Anterior cingulate cortex (tissue), 58 donors: ENCODE measurements around the gene ATP7B.
"Not testable (repeated sequence)": the region's sequence is repeated elsewhere in the genome, so short reads cannot be mapped to it uniquely, and the experiment has no call there.

Source experiments
- DNase-seq, 58 donors: peaks; one replicate each; lab custom pipeline; 2025; lab: John Stamatoyannopoulos, UW

ATP7B gene

GRCh38 chr13:51924756-51925544, 86.3 kb downstream of the ATP7B start:
- no peak for DNase-seq

- no peak for DNase-seq
These were observed 87.2 kb downstream of the ATP7B start for GRCh38 chr13:51923983-51924539.

DNA sequence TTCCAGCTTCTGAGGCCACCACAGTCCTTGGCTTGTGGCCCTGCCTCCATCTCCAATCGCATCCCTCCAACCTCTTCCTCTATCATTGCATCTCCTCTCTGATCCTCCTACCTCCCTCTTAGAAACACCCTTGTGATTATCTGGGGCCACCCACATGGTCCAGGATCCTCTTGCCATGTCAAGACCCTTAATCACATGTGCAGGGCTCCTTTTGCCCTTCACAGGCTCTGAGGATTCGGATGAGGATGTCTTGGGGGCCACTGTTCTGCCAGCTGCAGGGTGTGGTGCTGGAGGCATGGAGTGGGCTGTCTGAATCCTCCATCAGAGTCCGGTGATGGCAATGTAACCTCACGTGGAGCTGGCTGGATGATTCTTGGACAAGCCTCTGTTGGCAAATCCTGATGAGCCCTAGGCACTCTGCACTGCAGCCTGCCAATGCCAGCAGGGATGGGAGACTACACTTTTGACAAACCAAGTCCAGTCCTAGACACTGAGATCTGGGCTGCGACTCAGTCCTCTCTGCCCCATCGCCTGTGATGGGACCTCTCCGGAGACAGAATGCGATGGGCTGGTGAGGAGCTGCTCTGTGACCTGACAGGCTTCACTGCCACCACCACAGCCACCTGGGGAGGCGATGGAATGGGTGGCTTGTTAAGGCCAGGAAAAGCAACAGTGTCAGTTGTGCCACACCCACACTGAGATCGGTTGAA, 88.3 kb downstream of the ATP7B start:
- DNase-seq, result no peak

- DNase-seq, result no peak
These were observed 89.2 kb downstream of the ATP7B start for GRCh38 chr13:51921790-51922740.

DNA sequence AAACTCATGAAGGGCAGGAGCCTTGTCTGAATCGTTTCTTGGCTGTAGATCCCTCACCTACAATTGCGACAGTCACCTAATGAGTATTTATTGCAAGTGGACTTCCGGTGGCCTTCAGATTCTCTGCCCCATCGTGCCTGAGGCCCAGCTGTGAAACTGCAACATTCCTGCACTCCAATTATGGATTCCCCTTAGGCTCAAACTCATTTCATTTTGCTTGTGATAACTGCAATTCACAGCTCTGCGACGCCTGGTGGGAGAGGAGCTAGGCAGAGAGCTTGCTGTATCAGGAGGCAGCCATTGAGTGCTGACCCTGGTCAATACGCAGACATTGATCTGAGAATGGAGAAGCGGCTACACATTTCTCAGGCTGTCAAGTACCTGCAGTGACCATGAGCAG, 90.5 kb downstream of the ATP7B start:
- no peak for DNase-seq

DNA sequence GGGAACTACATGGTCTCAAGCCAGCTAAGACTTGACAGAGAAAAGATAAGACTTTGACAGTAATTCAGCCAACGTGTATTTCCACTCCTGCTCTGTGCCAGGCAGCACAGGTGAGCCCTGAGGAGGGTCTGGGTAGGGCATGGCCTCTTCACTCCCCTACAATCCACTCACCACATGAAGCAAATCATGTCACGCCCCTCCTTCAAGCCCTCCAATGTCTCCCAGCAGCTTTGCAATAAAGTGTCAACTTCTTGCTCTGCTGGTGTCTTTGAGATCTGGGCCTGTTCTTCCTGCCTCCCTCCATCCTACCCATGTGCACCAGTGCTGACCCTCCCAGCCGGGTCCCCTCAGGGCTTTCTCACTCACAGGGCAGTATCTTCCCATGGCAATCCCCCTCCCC, 91.0 kb downstream of the ATP7B start:
- no peak for DNase-seq

DNA sequence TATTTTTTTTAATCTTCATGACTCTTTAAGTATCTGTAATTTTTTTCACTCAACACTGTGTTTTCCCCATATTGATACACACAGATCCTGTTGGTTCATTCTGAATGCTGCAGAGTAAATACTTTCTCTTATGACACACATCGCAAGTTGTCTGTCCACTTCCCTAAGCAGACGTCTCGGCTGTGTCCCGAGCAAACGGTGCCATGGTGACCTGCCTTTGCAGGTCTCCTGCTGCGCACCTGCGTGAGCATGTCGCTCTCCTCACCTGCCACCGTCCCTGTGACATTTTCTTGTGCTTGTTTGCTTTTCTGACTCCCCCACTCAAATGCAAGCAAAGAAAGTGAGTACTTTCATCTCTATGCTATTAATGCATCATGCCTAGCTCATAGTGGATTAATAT, 91.7 kb downstream of the ATP7B start:
- DNase-seq, result no peak

- no peak for DNase-seq
These were observed 94.3 kb downstream of the ATP7B start for GRCh38 chr13:51916962-51917361.

DNA sequence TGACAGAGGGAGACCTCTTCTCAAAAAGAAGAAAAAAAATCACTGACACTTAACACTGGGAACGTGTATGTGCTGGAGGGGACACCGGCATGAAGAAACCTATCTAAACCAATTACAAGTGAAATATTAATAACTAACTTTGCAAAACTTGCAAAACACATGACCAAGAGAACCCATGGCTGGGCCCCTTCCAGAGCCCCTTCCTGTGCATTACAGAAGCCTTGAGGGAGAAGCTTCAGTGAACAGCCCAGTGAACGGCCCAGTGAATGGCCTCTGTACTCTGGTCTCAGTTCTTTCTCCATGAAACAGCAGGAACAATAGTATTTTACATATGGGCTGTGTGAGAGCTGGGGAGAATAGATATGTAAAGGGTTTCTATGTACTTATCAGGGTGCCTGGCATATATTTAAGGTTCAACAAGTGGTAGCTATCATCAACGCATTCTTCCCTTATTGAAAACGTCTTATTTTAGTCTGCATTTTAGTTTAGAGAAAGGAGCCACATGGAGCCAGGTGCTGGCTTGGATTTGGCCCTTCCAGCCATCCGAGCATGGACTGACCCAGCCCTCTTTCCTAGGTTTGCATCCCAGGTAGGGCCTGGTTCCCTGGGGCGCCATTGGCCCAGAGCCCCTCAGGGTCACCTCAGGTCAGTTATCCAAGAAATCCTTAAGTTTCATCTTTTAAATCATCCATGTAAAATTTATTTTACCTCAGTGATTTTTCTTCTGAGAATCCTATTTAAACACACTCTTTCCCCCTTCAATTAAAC, 95.0 kb downstream of the ATP7B start:
- DNase-seq, result no peak

- no peak for DNase-seq
These were observed 97.1 kb downstream of the ATP7B start for GRCh38 chr13:51914137-51914493.

DNA sequence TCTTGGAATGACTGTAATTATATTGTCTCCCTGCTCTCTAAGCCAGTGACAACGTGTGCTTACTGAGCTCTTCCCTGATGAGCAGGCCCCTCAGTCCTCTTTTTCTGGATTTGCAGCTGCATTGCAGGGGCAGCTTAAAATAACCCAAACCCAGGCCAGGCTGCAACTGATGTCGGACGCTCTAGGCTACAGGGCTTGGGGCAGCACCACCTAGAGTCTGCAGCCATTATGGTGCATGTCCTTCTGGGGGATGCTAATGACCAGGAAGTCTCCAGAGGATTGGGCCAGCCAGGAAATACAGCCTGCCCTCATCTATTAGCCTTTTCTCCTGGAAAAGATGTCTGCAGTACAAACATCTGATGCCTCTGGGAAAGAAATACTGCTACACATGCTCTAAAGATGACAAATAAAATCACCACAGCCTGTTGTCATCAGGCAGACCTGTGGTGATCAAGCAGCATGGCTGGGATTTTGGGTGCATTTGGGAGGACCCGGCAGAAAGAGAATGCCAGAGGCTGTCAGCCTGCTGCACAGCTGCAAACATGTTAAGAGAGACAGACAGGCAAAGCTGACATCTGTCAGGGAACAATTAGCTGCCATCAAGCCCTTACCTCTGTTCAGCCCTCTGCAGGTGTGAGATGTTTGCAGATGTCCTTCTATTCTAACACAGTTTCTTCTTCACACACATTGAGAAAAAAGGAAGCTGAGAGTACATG, 97.7 kb downstream of the ATP7B start:
- DNase-seq, result peak in 10 of 58 donors; percentile 7 to 18 (median 9)

GRCh38 chr13:51912511-51913225, 98.6 kb downstream of the ATP7B start:
- no peak for DNase-seq

DNA sequence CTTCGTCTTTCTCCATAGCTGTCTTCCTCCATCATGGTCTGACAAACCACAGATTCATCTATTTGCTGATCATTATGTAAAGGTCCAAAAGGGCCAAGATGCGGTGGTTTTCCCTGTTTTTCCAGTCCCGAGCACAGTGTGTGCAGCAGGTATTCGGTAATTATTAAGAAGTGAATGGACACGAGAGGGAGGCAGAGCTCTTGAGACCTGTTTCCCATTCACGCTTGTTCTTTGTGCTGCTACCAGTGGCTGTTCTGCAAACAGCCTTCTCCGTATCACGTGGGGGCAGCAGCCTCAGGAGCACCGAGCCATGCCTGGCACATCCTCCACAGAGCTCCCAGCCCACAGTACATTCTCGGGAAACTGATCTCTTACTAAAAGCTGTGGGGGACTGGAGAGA, 99.2 kb downstream of the ATP7B start:
- DNase-seq, result peak in 51 of 58 donors; percentile 10 to 77 (median 49)

- DNase-seq, result peak in 1 of 58 donors; percentile 4
These were observed 100.7 kb downstream of the ATP7B start for GRCh38 chr13:51910508-51910907.

DNA sequence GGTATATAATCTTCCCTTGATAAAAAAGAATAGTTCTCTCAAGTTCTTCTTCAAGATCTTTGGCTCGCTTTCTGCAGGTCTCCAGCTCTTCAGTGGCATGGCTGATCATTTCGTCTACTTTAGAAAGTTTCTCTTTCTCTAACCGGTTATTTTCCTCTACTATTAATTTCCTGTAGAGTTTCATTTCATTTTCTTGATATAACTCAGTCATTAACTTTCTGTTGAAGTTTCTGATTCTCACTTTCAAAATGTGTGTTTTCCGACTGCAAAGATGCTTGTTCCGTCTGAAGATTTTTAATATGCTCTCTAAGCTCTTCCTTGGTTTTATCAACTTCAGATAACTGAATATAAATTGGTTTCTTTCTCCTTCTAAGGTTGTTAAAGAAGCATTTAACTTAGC, 102.0 kb downstream of the ATP7B start:
- not testable (repeated sequence) for DNase-seq

DNA sequence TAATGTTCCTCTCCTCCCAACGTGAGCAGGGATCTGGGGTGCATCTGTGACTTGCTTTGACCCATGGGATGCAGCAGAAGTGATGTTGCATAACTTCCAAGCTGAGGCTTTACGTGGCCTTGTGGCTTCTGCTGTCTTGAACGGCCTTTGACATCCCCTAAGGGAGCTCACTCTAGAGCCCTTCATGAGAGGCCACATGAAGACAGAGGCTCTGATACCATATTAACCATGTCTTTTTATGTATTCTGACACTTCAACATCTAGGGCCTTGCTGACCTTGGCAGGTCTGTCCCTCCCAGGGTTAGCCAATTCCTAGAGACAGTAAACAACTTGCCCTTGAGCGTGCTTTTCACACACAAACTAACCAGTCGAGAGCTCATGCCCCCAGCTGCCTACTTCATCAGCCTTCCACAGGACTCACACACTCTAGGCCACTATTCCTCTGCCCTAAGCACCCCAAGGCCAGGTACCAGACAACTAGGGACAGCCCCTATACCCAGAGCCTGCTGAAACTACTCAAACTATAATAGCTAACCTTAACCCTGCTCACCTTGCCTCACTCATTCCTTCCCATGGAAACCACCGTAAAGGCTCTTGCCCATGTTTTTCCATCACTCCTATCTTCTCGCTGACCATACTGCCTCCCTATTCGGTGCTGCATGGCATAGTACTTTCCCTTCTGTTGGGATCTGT, 104.1 kb downstream of the ATP7B start:
- DNase-seq, result no peak

DNA sequence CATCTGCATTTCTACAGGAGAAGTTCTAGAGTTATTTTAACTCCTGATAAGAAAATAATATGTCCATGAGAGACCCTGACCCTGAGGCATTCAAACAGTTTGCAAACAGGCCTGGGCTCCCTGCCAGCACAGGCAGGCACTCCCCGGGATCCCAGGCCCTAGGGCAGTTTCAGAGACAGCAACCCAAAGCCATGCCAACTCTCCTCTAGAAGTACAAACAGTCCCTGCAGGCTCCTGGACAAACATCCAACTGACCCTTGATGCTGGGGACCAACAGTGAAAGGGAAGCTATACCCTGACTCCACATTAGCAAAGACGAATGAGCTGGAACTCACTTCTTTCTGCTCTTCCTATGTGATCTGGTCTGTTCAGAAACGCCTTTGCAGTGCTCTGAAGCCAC, 104.7 kb downstream of the ATP7B start:
- DNase-seq, result peak in 3 of 58 donors; percentile 3 to 13 (median 7)

DNA sequence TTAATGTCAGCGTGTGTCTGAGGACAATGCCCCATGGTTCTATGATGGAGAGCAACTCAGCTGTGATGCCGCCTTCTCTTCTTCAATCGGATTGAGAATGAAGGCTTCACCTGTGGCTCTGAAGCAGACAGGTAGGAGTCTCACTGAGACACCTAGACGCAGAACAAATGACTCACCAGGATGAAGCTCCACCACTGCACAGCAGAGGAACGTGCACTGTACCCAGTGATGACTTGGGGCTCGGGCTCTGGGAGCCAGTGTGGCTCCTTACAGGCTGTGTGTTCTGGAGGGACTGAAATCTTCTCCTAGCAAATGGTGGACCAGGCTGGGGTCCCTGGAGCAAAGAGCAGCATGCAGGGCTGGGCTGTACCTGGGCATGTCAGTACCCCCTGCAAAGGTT, 105.5 kb downstream of the ATP7B start:
- no peak for DNase-seq
